ENCODE results near the gene UVSSA.
"Not testable (repeated sequence)": the region's sequence is repeated elsewhere in the genome, so short reads cannot be mapped to it uniquely, and the experiment has no call there.

The UVSSA gene

GRCh38 chr4:1316537-1317168 lies 30.4 kb upstream of the UVSSA start:
- DNase-seq (ENCODE audit: low read depth in 2 of 2) = no peak

- no peak for DNase-seq (ENCODE audit: low read depth in 2 of 2)
These were observed 29.6 kb upstream of the UVSSA start for GRCh38 chr4:1317177-1318045.

- no peak for DNase-seq (ENCODE audit: low read depth in 2 of 2)
These were observed 29.0 kb upstream of the UVSSA start for GRCh38 chr4:1318046-1318375.

- no peak for DNase-seq (ENCODE audit: low read depth in 2 of 2)
These were observed 28.4 kb upstream of the UVSSA start for GRCh38 chr4:1318488-1319213.

- no peak for DNase-seq (ENCODE audit: low read depth in 2 of 2)
These were observed 25.5 kb upstream of the UVSSA start for GRCh38 chr4:1321486-1321885.

- DNase-seq (ENCODE audit: low read depth in 2 of 2) = no peak
These were observed 24.9 kb upstream of the UVSSA start for GRCh38 chr4:1321946-1322650.

- no peak for DNase-seq (ENCODE audit: low read depth in 2 of 2)
These were observed 23.8 kb upstream of the UVSSA start for GRCh38 chr4:1323280-1323634.

GRCh38 chr4:1323635-1324442 lies 23.2 kb upstream of the UVSSA start:
- DNase-seq (ENCODE audit: low read depth in 2 of 2) = no peak

- DNase-seq (ENCODE audit: low read depth in 2 of 2) = not testable (repeated sequence)
These were observed 22.4 kb upstream of the UVSSA start for GRCh38 chr4:1324443-1325175.

GRCh38 chr4:1325176-1325480 lies 21.9 kb upstream of the UVSSA start:
- DNase-seq (ENCODE audit: low read depth in 2 of 2) = no peak

GRCh38 chr4:1325681-1326635 lies 21.1 kb upstream of the UVSSA start:
- no peak for DNase-seq (ENCODE audit: low read depth in 2 of 2)

- no peak for DNase-seq (ENCODE audit: low read depth in 2 of 2)
These were observed 20.1 kb upstream of the UVSSA start for GRCh38 chr4:1326751-1327525.

GRCh38 chr4:1327526-1328266 lies 19.3 kb upstream of the UVSSA start:
- no peak for DNase-seq (ENCODE audit: low read depth in 2 of 2)

- DNase-seq (ENCODE audit: low read depth in 2 of 2) = no peak
These were observed 18.5 kb upstream of the UVSSA start for GRCh38 chr4:1328267-1329155.

- DNase-seq (ENCODE audit: low read depth in 2 of 2) = no peak
These were observed 17.3 kb upstream of the UVSSA start for GRCh38 chr4:1329408-1330371.
